Prostate gland (tissue), 2 donors: ENCODE measurements around the gene KRT80. TPM values are rescaled to one million over a fixed set of nuclear protein-coding genes. Genes with fewer than 3 reads are reported as not detected.

Source experiments
- DNase-seq: peaks from one replicate; pipeline ENCODE4 v3.0.0-alpha.2; 2019; ENCODE audit warnings: low spot score
- H3K27ac ChIP-seq, 2 donors: fragments of 200-600 bp; sonication (generic); 2 replicates each; pipeline ENCODE4 v1.5.1; 2017 to 2019
- H3K27me3 ChIP-seq: fragments of 200-600 bp; sonication (generic); replicated peaks from 2 replicates; pipeline ENCODE4 v1.5.1; 2019; ENCODE audit not compliant: insufficient read depth
- H3K36me3 ChIP-seq, 2 donors: fragments of 200-600 bp; sonication (generic); 1 replicate in 1 of 2; 2 replicates in 1 of 2; pipeline versions ENCODE4 v1.5.1 to v1.8.1; 2017 to 2019
- H3K4me1 ChIP-seq: fragments of 200-600 bp; sonication (generic); replicated peaks from 2 replicates; pipeline ENCODE4 v1.5.1; 2019
- H3K4me3 ChIP-seq, 2 donors: fragments of 200-600 bp; sonication (generic); 2 replicates each; pipeline ENCODE4 v1.5.1; 2017 to 2019
- H3K9me3 ChIP-seq: fragments of 200-600 bp; sonication (generic); 2 replicates; pipeline ENCODE4 v1.5.1; 2017
- POLR2A ChIP-seq: fragments of 450-650 bp; IDR thresholded peaks from one replicate; pipeline ENCODE4 v1.6.1; 2016; ENCODE audit warnings: antibody characterized with exemption, mild to moderate bottlenecking
- POLR2AphosphoS5 ChIP-seq: sonication (generic); formaldehyde crosslinking; IDR thresholded peaks from one replicate; pipeline ENCODE4 v1.6.1; 2017; ENCODE audit warnings: antibody characterized with exemption
- WGBS: methylation state at CpG from one replicate; pipeline ENCODE4 v1.1.5; 2018; 5-methylcytosine and 5-hydroxymethylcytosine counted together
- intact Hi-C: fragments of 100-400 bp; cut with DNase I; formaldehyde crosslinking; loops from one replicate; pipeline ENCODE4 v1.14.2; 2022
- total RNA-seq, 2 donors: library from RNA; depleted of rRNA; stranded (reverse); fragments of >200 nt; gene quantifications; one replicate each; pipeline ENCODE4 v1.1.0, GENCODE V29; 2016
- TF ChIP-seq, protein P1 (sequence below), 4 experiments: fragments of 200-600 bp in 2 of 4; fragments of 450-650 bp in 2 of 4; sonication (generic) in 2 of 4; IDR thresholded peaks; 1 replicate in 3 of 4; 2 replicates in 1 of 4; pipeline ENCODE4 v1.5.1; 2016 to 2019; ENCODE audit warnings: antibody characterized with exemption in 4 of 4, mild to moderate bottlenecking in 2 of 4, moderate library complexity in 2 of 4

The KRT80 gene
- total RNA-seq, 2 donors from 2014 or later, result 1.9 to 3.7 TPM

DNA sequence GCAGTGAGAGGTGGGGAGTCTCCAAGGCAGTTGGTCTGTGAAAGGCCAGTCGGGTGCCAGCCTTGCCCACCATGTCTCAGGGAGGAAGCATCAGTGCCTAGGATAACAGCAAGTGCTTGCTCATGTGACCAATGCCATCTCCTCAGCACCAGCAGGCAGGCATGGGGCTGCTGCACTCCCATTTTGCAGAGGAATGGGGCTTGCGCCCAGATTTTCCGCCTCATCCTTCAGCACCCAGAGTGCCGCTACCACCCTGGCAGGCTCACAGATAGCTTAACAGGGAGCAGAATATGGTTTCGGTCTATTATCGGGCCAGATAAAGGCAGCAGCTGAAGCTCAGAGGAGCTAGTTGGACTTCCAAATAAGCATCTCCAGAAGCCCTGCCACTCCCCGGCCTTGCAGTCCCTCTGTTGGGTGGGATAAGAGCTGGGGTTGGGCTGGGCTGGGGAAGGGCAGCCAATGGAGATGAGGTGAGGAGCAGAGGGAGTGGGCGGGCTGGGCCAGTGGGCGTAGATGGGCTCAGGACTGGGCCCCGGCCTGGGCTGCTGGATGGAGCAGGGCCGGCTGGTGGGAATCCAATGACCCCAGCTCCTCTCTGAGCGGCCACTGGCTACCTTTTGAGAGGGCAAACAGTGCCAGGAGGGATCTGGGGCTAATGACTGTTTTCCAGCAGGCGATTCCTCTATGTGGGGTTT, 8.4 kb upstream of the KRT80 start:
- Histone ChIP-seq H3K36me3 (no peaks in the 10 kb centered on the region), H3K4me1 (no peaks in the 10 kb centered on the region), H3K4me3 (no peak overlapping the region), H3K27me3 (no peaks in the 10 kb centered on the region), H3K9me3 (no peaks in the 10 kb centered on the region), H3K27ac (no peak overlapping the region)
- intact Hi-C loops, result no loop called here
- TF ChIP-seq, protein P1, sequence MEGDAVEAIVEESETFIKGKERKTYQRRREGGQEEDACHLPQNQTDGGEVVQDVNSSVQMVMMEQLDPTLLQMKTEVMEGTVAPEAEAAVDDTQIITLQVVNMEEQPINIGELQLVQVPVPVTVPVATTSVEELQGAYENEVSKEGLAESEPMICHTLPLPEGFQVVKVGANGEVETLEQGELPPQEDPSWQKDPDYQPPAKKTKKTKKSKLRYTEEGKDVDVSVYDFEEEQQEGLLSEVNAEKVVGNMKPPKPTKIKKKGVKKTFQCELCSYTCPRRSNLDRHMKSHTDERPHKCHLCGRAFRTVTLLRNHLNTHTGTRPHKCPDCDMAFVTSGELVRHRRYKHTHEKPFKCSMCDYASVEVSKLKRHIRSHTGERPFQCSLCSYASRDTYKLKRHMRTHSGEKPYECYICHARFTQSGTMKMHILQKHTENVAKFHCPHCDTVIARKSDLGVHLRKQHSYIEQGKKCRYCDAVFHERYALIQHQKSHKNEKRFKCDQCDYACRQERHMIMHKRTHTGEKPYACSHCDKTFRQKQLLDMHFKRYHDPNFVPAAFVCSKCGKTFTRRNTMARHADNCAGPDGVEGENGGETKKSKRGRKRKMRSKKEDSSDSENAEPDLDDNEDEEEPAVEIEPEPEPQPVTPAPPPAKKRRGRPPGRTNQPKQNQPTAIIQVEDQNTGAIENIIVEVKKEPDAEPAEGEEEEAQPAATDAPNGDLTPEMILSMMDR (IDR thresholded peaks at IDR 0.05), result no peak
- no peak for TF ChIP-seq POLR2A
- no peak for TF ChIP-seq POLR2AphosphoS5
- WGBS, result 93% methylated on average over 12 of the region's 13 CpGs
- DNase-seq, result no peak

DNA sequence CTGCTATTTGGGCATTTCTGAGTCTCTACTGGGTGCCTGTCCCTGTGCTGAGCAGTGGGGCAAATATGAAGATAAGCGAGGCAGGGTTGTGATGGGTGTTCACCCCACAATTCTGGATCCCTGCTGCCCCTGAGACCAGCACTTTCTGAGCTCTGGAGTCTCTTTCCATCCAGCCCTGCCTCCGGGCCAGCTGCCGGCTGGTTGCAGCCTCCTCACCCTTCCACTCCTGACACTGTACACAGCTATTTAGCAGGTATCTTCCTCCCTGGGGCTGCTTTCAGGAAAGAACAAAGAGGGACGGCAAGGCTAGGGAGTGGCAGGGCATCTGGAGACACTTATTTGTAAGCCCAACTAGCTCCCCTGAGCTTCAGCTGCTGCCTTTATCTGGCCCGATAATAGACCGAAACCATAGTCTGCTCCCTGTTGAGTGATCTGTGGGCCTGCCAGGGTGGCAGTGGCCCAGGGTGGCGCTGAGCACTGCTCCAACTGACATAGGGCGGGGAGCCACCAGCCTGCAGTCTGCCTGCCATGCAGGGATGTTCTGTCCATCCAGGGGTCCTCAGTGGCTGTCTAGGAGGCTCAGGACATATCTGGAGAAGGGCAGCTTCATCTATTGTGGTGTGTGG, 7.6 kb upstream of the KRT80 start:
- TF ChIP-seq POLR2AphosphoS5 (no peak), POLR2A (no peak)
- TF ChIP-seq, protein P1 (IDR thresholded peaks at IDR 0.05), result no peak
- H3K9me3 ChIP-seq, result no peaks in the 10 kb centered on the region
- H3K4me3 ChIP-seq, result no peak overlapping the region
- H3K36me3 ChIP-seq, result no peaks in the 10 kb centered on the region
- H3K4me1 ChIP-seq, result no peaks in the 10 kb centered on the region
- intact Hi-C loops, result no loop called here
- DNase-seq, result no peak
- WGBS, result 93% methylated on average over 8 of the region's 8 CpGs
- no peak overlapping the region for H3K27ac ChIP-seq
- H3K27me3 ChIP-seq, result no peaks in the 10 kb centered on the region

DNA sequence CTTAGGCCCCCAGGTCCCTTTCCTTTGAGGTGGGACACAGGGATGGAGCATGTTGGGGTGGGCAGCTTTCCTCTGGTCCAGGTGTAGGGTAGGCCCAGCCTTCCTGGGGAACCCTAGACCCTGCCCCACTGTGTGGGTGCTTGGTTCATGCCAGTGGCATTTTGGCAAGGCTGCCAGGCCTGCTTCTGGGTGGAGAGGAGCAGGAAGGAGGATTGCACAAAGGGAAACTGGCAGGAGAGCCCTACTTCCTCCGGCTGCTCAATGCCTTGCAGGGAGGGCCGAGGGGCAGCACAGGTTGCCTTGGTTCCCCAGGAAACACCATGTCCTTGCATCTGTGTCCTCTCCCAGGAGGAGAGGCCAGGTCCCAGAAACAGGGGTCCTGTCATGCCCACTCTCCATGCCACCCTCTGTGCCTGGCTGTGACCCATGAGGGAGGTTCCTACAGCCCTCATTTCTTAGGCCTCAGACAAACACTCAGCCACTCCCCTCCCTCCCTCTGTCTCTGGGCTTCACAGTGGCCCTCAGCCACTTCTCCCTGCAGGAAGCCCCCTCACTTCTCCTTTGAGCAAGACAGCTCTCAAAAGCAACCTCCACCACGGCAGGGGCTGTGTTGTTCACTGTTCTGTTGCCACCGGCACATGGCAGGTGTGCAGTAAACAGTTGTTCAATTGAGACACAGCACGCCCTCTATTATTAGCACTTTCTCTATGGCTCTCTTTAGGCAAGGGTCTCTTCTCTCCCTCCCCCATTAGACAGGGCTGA, 6.8 kb upstream of the KRT80 start:
- H3K9me3 ChIP-seq, result no peaks in the 10 kb centered on the region
- H3K27me3 ChIP-seq, result no peaks in the 10 kb centered on the region
- no peak for TF ChIP-seq POLR2AphosphoS5
- TF ChIP-seq, protein P1 (IDR thresholded peaks at IDR 0.05), result no peak
- TF ChIP-seq POLR2A, result no peak
- no peaks in the 10 kb centered on the region for H3K4me1 ChIP-seq
- no peak overlapping the region for H3K27ac ChIP-seq
- 88% methylated on average over 5 of the region's 5 CpGs for WGBS
- H3K4me3 ChIP-seq, result no peak overlapping the region
- DNase-seq, result no peak
- no peaks in the 10 kb centered on the region for H3K36me3 ChIP-seq
- intact Hi-C loops, result no loop called here

DNA sequence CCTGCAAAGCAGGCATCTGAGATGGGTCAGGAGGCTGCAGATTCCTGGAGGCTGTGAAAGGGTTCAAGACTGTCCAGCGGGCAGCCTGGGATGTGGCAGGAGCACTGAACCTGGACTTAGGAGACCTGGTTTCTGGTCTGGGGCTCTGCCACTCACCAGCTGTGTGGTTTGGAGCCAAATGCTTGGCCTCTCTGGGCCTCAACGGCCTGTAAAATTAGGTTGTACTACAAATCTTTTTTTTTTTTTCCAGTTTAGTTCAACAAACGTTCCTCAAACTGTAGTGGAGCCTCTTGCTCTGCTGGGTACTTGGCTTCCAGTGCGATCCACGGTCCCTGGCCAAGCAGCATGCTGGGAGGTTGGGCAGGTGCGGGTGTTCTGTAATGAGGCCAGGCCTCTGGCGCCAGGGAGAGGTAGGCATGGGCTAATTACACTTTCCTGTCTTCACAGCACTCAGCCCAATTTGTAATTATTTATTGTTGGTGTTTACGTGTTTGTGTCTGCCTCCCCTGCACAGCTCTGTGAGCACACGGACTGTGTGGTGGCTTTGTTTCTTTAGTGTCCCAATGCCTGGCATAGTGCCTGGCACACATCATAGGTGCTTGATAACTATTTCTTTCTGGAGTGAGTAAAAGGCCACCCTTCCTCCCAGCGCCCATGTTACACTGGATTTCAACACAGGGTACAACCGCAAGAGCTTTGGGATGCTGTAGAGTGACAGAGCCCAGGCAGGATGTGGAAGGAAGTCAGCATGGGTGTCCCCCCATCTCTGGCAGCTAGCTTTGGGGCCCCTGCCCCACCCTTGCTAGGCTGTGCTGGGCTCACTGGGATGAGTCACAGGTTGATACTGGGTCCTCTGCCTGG, 5.8 kb upstream of the KRT80 start:
- no peak for DNase-seq
- no peaks in the 10 kb centered on the region for H3K4me1 ChIP-seq

More for the DNA sequence above, 5.8 kb upstream of the KRT80 start:
- TF ChIP-seq POLR2A (no peak), POLR2AphosphoS5 (no peak)
- TF ChIP-seq, protein P1 (IDR thresholded peaks at IDR 0.05), result no peak
- Histone ChIP-seq H3K27ac (no peak overlapping the region), H3K36me3 (no peaks in the 10 kb centered on the region), H3K9me3 (no peaks in the 10 kb centered on the region), H3K4me3 (no peak overlapping the region), H3K27me3 (no peaks in the 10 kb centered on the region)
- 45% methylated on average over 11 of the region's 11 CpGs for WGBS
- intact Hi-C loops, result no loop called here
